GM23338 (cell line): ENCODE data around the gene DPM1. TPM values are rescaled to one million over a fixed set of nuclear protein-coding genes. Genes with fewer than 3 reads are reported as not detected.

ENCODE experiments used
- ATAC-seq: fragments of 200-7000 bp; cut with Tn5 transposase; 3 replicates; pipeline ENCODE4 v1.9.1; 2020
- DNase-seq: peaks from one replicate; pipeline ENCODE4 v3.0.0-alpha.2; 2015; ENCODE audit warnings: low spot score
- H2AFZ ChIP-seq: fragments of 200-600 bp; sonication (generic); 2 replicates; pipeline ENCODE4 v1.8.0; 2016; ENCODE audit warnings: antibody characterized with exemption, mild to moderate bottlenecking, moderate library complexity
- H3F3A ChIP-seq: fragments of 200-600 bp; sonication (generic); replicated peaks from 2 replicates; pipeline ENCODE4 v1.8.0; 2017; ENCODE audit warnings: antibody characterized with exemption, mixed run types, low read depth
- H3K27ac ChIP-seq: fragments of 200-600 bp; sonication (generic); 2 replicates; pipeline ENCODE4 v1.6.1; 2016; ENCODE audit warnings: low read depth
- H3K27me3 ChIP-seq: fragments of 200-600 bp; sonication (generic); 2 replicates; pipeline ENCODE4 v1.8.0; 2016; ENCODE audit warnings: mild to moderate bottlenecking, mixed run types, moderate library complexity; ENCODE audit not compliant: insufficient read depth
- H3K36me3 ChIP-seq: fragments of 200-600 bp; sonication (generic); 2 replicates; pipeline ENCODE4 v1.8.0; 2016; ENCODE audit warnings: mild to moderate bottlenecking; ENCODE audit not compliant: insufficient read depth
- H3K4me1 ChIP-seq: fragments of 200-600 bp; sonication (generic); 2 replicates; pipeline ENCODE4 v1.8.0; 2016; ENCODE audit warnings: mild to moderate bottlenecking, moderate library complexity; ENCODE audit not compliant: insufficient read depth
- H3K4me2 ChIP-seq: fragments of 200-600 bp; sonication (generic); 2 replicates; pipeline ENCODE4 v1.7.1; 2017; ENCODE audit warnings: mixed run types
- H3K4me3 ChIP-seq: fragments of 200-600 bp; sonication (generic); 2 replicates; pipeline ENCODE4 v1.6.1; 2016; ENCODE audit warnings: mixed run types
- H3K79me2 ChIP-seq: fragments of 200-600 bp; sonication (generic); replicated peaks from 2 replicates; pipeline ENCODE4 v1.8.0; 2017; ENCODE audit warnings: mild to moderate bottlenecking; ENCODE audit not compliant: insufficient read depth
- H3K9me2 ChIP-seq: fragments of 200-600 bp; sonication (generic); 2 replicates; pipeline ENCODE4 v1.8.0; 2017; ENCODE audit not compliant: insufficient read depth
- H4K20me1 ChIP-seq: fragments of 200-600 bp; sonication (generic); replicated peaks from 2 replicates; pipeline ENCODE4 v1.8.0; 2017; ENCODE audit warnings: mild to moderate bottlenecking; ENCODE audit not compliant: insufficient read depth
- H3K27ac Mint-ChIP-seq: 2 replicates; pipeline ENCODE4 v1.8.0; 2020; ENCODE audit warnings: inconsistent platforms, mild to moderate bottlenecking, moderate library complexity, mixed read lengths
- H3K27me3 Mint-ChIP-seq: 3 replicates; pipeline ENCODE4 v1.8.0; 2022; ENCODE audit warnings: low read depth, mild to moderate bottlenecking, moderate library complexity, mixed read lengths, inconsistent platforms; ENCODE audit not compliant: insufficient read depth, poor library complexity
- H3K36me3 Mint-ChIP-seq: 3 replicates; pipeline ENCODE4 v1.8.0; 2021; ENCODE audit warnings: low read depth, mild to moderate bottlenecking, inconsistent platforms, moderate library complexity, mixed read lengths
- H3K4me1 Mint-ChIP-seq: 3 replicates; pipeline ENCODE4 v1.8.0; 2020; ENCODE audit warnings: mild to moderate bottlenecking, inconsistent platforms, mixed read lengths
- H3K4me3 Mint-ChIP-seq: 3 replicates; pipeline ENCODE4 v1.8.0; 2021; ENCODE audit warnings: moderate library complexity, mild to moderate bottlenecking, inconsistent platforms, mixed read lengths
- H3K9me3 Mint-ChIP-seq: 3 replicates; pipeline ENCODE4 v1.8.0; 2020; ENCODE audit warnings: moderate library complexity, mild to moderate bottlenecking, inconsistent platforms, mixed read lengths
- CREB1 ChIP-seq: fragments of 250-450 bp; sonication (Bioruptor Pico); IDR thresholded peaks from 2 replicates; pipeline ENCODE4 v1.5.0; 2020; ENCODE audit warnings: low read depth, mild to moderate bottlenecking, moderate library complexity
- CTCF ChIP-seq, 2 experiments: fragments of 200-600 bp in 1 of 2; sonication (generic) in 1 of 2; conservative IDR thresholded peaks; 2 replicates each; pipeline versions ENCODE4 v1.5.1 to v1.6.1; 2016 to 2017; ENCODE audit warnings: antibody characterized with exemption in 2 of 2, low read depth in 2 of 2, mild to moderate bottlenecking in 2 of 2, moderate library complexity in 1 of 2
- ETS1 ChIP-seq: IDR thresholded peaks from 2 replicates; pipeline ENCODE4 v1.6.1; 2016; ENCODE audit warnings: antibody characterized with exemption
- EZH2 ChIP-seq: fragments of 200-600 bp; sonication (generic); IDR thresholded peaks from one replicate; pipeline ENCODE4 v1.8.0; 2017; ENCODE audit warnings: antibody characterized with exemption, mild to moderate bottlenecking, low read depth; ENCODE audit not compliant: unreplicated experiment
- EZH2phosphoT487 ChIP-seq: fragments of 200-600 bp; sonication (generic); IDR thresholded peaks from one replicate; pipeline ENCODE4 v1.8.1; 2018; ENCODE audit warnings: antibody characterized with exemption; ENCODE audit not compliant: unreplicated experiment
- REST ChIP-seq: IDR thresholded peaks from one replicate; pipeline ENCODE4 v1.6.1; 2018; ENCODE audit warnings: antibody characterized with exemption; ENCODE audit not compliant: unreplicated experiment
- ZNF114 ChIP-seq: fragments of 250-450 bp; sonication (Bioruptor Pico); IDR thresholded peaks from 2 replicates; pipeline ENCODE4 v1.5.0; 2020; ENCODE audit warnings: mild to moderate bottlenecking, moderate library complexity
- ZNF331 ChIP-seq: fragments of 250-450 bp; sonication (Bioruptor Pico); IDR thresholded peaks from 2 replicates; pipeline ENCODE4 v1.5.0; 2020; ENCODE audit warnings: low read depth, mild to moderate bottlenecking, moderate library complexity
- ZNF462 ChIP-seq: fragments of 250-450 bp; sonication (Bioruptor Pico); IDR thresholded peaks from 2 replicates; pipeline ENCODE4 v1.5.0; 2020; ENCODE audit warnings: mild to moderate bottlenecking, moderate library complexity
- polyA plus RNA-seq: library from polyadenylated mRNA; unstranded; fragments of >200 nt; fragmentation: Nextera tagmentation; extraction: Ambion mirVana; gene quantifications from 2 replicates; pipeline ENCODE4 v1.2.1, GENCODE V29; 2016
- total RNA-seq: library from RNA; depleted of rRNA; stranded (reverse); fragments of >200 nt; shearing (Covaris generic); gene quantifications from 2 replicates; pipeline ENCODE4 v1.2.3, GENCODE V29; 2014

Gene DPM1
- total and polyA plus RNA-seq, 2 experiments from 2014 or later = 71.7 to 130 TPM

- H3K36me3 Mint-ChIP-seq = no peaks in the 10 kb centered on the region
- H3K36me3 ChIP-seq = no peaks in the 10 kb centered on the region
- H3K9me3 Mint-ChIP-seq = no peaks in the 10 kb centered on the region
- no peaks in the 10 kb centered on the region for H3K9me2 ChIP-seq
- no peak overlapping the region for H3K4me2 ChIP-seq
- no peak for ATAC-seq
- H3K4me3 ChIP-seq = no peak overlapping the region
- TF ChIP-seq EZH2phosphoT487 (no peak), CTCF (conservative IDR thresholded peaks at IDR 0.05; ENCODE audit: low read depth in 2 of 2) (no peak), EZH2 (no peak)
- no peaks in the 10 kb centered on the region; the same call in 1 of the 2 replicates for H4K20me1 ChIP-seq
- H3K27ac Mint-ChIP-seq = no peak overlapping the region
- no peak for DNase-seq
- H3K27me3 Mint-ChIP-seq = peaks cover 3% of the 10 kb centered on the region
- no peaks in the 10 kb centered on the region for H3K27me3 ChIP-seq
- H3K4me1 ChIP-seq = no peaks in the 10 kb centered on the region
- H3K79me2 ChIP-seq = no peaks in the 10 kb centered on the region
- no peaks in the 10 kb centered on the region for H3F3A ChIP-seq
- H3K27ac ChIP-seq = no peak overlapping the region
- 0 out of 2 replicates have a peak overlapping the region, but pooled peaks have one; percentile 23 for H2AFZ ChIP-seq
- no peak overlapping the region for H3K4me3 Mint-ChIP-seq
- peaks cover 13% of the 10 kb centered on the region for H3K4me1 Mint-ChIP-seq
These were observed 10.0 kb upstream of the DPM1 start for GRCh38 chr20:50968289-50968688.

GRCh38 chr20:50967586-50967985 is 9.3 kb upstream of the DPM1 start:
- H4K20me1 ChIP-seq = no peaks in the 10 kb centered on the region; the same call in 1 of the 2 replicates
- no peak overlapping the region for H3K27ac ChIP-seq
- no peak overlapping the region for H3K4me2 ChIP-seq
- H3K27me3 ChIP-seq = no peaks in the 10 kb centered on the region
- ATAC-seq (no peak), DNase-seq (no peak)
- no peaks in the 10 kb centered on the region for H3F3A ChIP-seq
- no peaks in the 10 kb centered on the region for H3K9me2 ChIP-seq
- Mint-ChIP-seq H3K4me1 (peaks cover 13% of the 10 kb centered on the region), H3K4me3 (no peak overlapping the region), H3K27me3 (peaks cover 3% of the 10 kb centered on the region), H3K36me3 (no peaks in the 10 kb centered on the region), H3K9me3 (no peaks in the 10 kb centered on the region), H3K27ac (no peak overlapping the region)
- H3K4me3 ChIP-seq = no peak overlapping the region
- H3K4me1 ChIP-seq = no peaks in the 10 kb centered on the region
- H3K79me2 ChIP-seq = no peaks in the 10 kb centered on the region
- H3K36me3 ChIP-seq = no peaks in the 10 kb centered on the region
- no peak overlapping the region for H2AFZ ChIP-seq
- no peak for TF ChIP-seq ETS1
- TF ChIP-seq ZNF462 (CRISPR knock-in tag) = no peak
- TF ChIP-seq ZNF331 (CRISPR knock-in tag) = no peak
- no peak for TF ChIP-seq CREB1 (CRISPR knock-in tag)
- TF ChIP-seq ZNF114 (CRISPR knock-in tag) = no peak
- no peak for TF ChIP-seq REST
